K562 (cell line): ENCODE data around the gene AGAP3. TPM values are rescaled to one million over a fixed set of nuclear protein-coding genes. Genes with fewer than 3 reads are reported as not detected.

Experiments used
- CAMTA2 ChIP-seq: fragments of 250-450 bp; sonication (Bioruptor Pico); conservative IDR thresholded peaks from 2 replicates; pipeline ENCODE4 v1.5.1; 2022
- CCNT2 ChIP-seq: IDR thresholded peaks from 2 replicates; pipeline ENCODE4 v1.6.1; 2011; ENCODE audit warnings: borderline replicate concordance, low read depth, mild to moderate bottlenecking, moderate library complexity, mixed read lengths, low read length; ENCODE audit not compliant: insufficient read length; ENCODE audit errors: extremely low read depth
- CUX1 ChIP-seq: fragments of 200-800 bp; sonication (Bioruptor generic); IDR thresholded peaks from 2 replicates; pipeline ENCODE4 v1.6.1; 2016; ENCODE audit warnings: missing genetic modification characterization, missing compliant biosample characterization
- DPF2 ChIP-seq: fragments of 450-650 bp; IDR thresholded peaks from 2 replicates; pipeline ENCODE4 v1.6.1; 2016
- HDAC2 ChIP-seq: fragments of 450-650 bp; IDR thresholded peaks from 2 replicates; pipeline ENCODE4 v1.6.1; 2016; ENCODE audit warnings: mild to moderate bottlenecking
- KDM4B ChIP-seq, 2 experiments: fragments of 450-650 bp in 1 of 2; sonication (generic) in 1 of 2; IDR thresholded peaks; 2 replicates each; pipeline ENCODE4 v1.6.1; 2016 to 2017; ENCODE audit warnings: borderline replicate concordance in 2 of 2, antibody characterized with exemption in 1 of 2, low read depth in 1 of 2, mild to moderate bottlenecking in 1 of 2
- KLF1 ChIP-seq: fragments of 450-650 bp; IDR thresholded peaks from 2 replicates; pipeline ENCODE4 v1.6.1; 2016; ENCODE audit warnings: missing genetic modification characterization, missing compliant biosample characterization
- MCM5 ChIP-seq: fragments of 450-650 bp; IDR thresholded peaks from 2 replicates; pipeline ENCODE4 v1.6.1; 2016; ENCODE audit warnings: low read depth
- MYNN ChIP-seq, 2 experiments: sonication (generic); formaldehyde crosslinking in 1 of 2; IDR thresholded peaks; 2 replicates each; pipeline versions ENCODE4 v1.5.0 to v1.6.1; 2016 to 2020; ENCODE audit warnings: antibody characterized with exemption in 1 of 2, missing genetic modification reagents in 1 of 2
- NR0B1 ChIP-seq: fragments of 450-650 bp; IDR thresholded peaks from one replicate; pipeline ENCODE4 v1.6.1; 2018; ENCODE audit warnings: mild to moderate bottlenecking, moderate library complexity; ENCODE audit not compliant: partially characterized antibody
- PHB2 ChIP-seq: fragments of 450-650 bp; IDR thresholded peaks from 2 replicates; pipeline ENCODE4 v1.6.1; 2017; ENCODE audit warnings: low read depth
- SAP30 ChIP-seq: fragments of 200-600 bp; sonication (generic); IDR thresholded peaks from 2 replicates; pipeline ENCODE4 v1.6.1; 2012; ENCODE audit warnings: borderline replicate concordance, low read depth, mild to moderate bottlenecking, moderate library complexity, low read length, control low read depth, inconsistent platforms; ENCODE audit not compliant: insufficient read depth, poor library complexity, severe bottlenecking
- STAT5A ChIP-seq: IDR thresholded peaks from 2 replicates; pipeline ENCODE4 v1.6.1; 2012; ENCODE audit warnings: low read length, inconsistent platforms, borderline replicate concordance
- TEAD4 ChIP-seq, 2 experiments: sonication (generic) in 1 of 2; formaldehyde crosslinking in 1 of 2; IDR thresholded peaks; 2 replicates each; pipeline versions ENCODE4 v1.6.1 to v1.8.0; 2012 to 2022; ENCODE audit warnings: borderline replicate concordance in 1 of 2, inconsistent platforms in 1 of 2, low read length in 1 of 2, mild to moderate bottlenecking in 1 of 2, missing genetic modification reagents in 1 of 2
- TGIF2 ChIP-seq: sonication (generic); formaldehyde crosslinking; IDR thresholded peaks from 2 replicates; pipeline ENCODE4 v1.8.1; 2022; ENCODE audit warnings: mild to moderate bottlenecking, missing genetic modification reagents, moderate library complexity
- WHSC1 ChIP-seq: IDR thresholded peaks from one replicate; pipeline ENCODE4 v1.6.1; 2012; ENCODE audit warnings: low read length, control low read depth, inconsistent platforms
- XRCC5 ChIP-seq: fragments of 200-400 bp; formaldehyde crosslinking; IDR thresholded peaks from 2 replicates; pipeline ENCODE4 v1.6.1; 2017; ENCODE audit warnings: low read depth, mild to moderate bottlenecking, low read length
- ZNF140 ChIP-seq: fragments of 250-450 bp; sonication (Bioruptor Pico); IDR thresholded peaks from 2 replicates; pipeline ENCODE4 v1.8.0; 2021; ENCODE audit warnings: moderate library complexity, mild to moderate bottlenecking, inconsistent platforms
- ZNF239 ChIP-seq: fragments of 250-450 bp; sonication (Bioruptor Pico); IDR thresholded peaks from 2 replicates; pipeline ENCODE4 v1.4.0; 2020; ENCODE audit warnings: mild to moderate bottlenecking
- ZNF277 ChIP-seq: fragments of 250-450 bp; sonication (Bioruptor Pico); IDR thresholded peaks from 2 replicates; pipeline ENCODE4 v1.8.0; 2022; ENCODE audit warnings: inconsistent platforms, mild to moderate bottlenecking, moderate library complexity, borderline replicate concordance
- polyA plus RNA-seq, 8 experiments: library from polyadenylated mRNA; depleted of rRNA in 4 of 8; stranded (reverse) in 5 of 8; unstranded in 3 of 8; fragments of >200 nt; fragmentation: Nextera tagmentation in 2 of 8; fragmentation: Illumina TruSeq in 1 of 8; extraction: Ambion mirVana in 2 of 8; extraction: Trizol in 1 of 8; gene quantifications; 2 replicates each; pipeline versions ENCODE4 v1.2.1 to v1.2.3, GENCODE V29; 2011 to 2014; ENCODE audit warnings: inconsistent platforms in 1 of 8, missing spikeins in 1 of 8
- total RNA-seq, 7 experiments: library from RNA; depleted of rRNA in 6 of 7; stranded (reverse); fragments of >200 nt in 6 of 7; fragmentation: Illumina TruSeq in 2 of 7; extraction: Trizol in 2 of 7; gene quantifications; 2 replicates each; pipeline versions ENCODE4 v1.2.1 to v1.2.3, GENCODE V29; 2011 to 2021; ENCODE audit warnings: low replicate concordance in 1 of 7

AGAP3 gene
- total and polyA plus RNA-seq, 9 of the 15 experiments (the other 6 are each of a cell fraction or from before 2014, with no cell fraction given) = 3.4 to 208 (median 62.2) TPM

GRCh38 chr7:151059367-151060112, 26.7 kb upstream of the AGAP3 start, which contains the start of gene SLC4A2 (continued):
- TF ChIP-seq ZNF277 (CRISPR knock-in tag) (no peak), MCM5 (no peak), CCNT2 (peak; percentile 61), HDAC2 (peak; percentile 20; the same call in 1 of the 2 replicates), KLF1 (tag) (no peak), DPF2 (no peak), KDM4B (IDR thresholded peaks at IDR 0.05; ENCODE audit: borderline replicate concordance in 2 of 2, low read depth in 1 of 2) (peak in 1 of 2 experiments; percentile 70; a peak in 1 of 4 replicates), ZNF140 (no peak), TEAD4 (IDR thresholded peaks at IDR 0.05; ENCODE audit: low read length) (peak; percentile 22; the same call in 1 of the 2 replicates), TEAD4 (CRISPR knock-in tag; IDR thresholded peaks at IDR 0.05; ENCODE audit: borderline replicate concordance) (no peak), NR0B1 (no peak), TGIF2 (CRISPR knock-in tag) (no peak), WHSC1 (no peak), ZNF239 (no peak), PHB2 (no peak), SAP30 (peak; percentile 17), MYNN (IDR thresholded peaks at IDR 0.05) (0 out of 2 replicates have a peak, but pooled peaks have one; percentile 32), MYNN (CRISPR knock-in tag; IDR thresholded peaks at IDR 0.05) (no peak), XRCC5 (0 out of 2 replicates have a peak, but pooled peaks have one; percentile 2), CUX1 (CRISPR knock-in tag) (0 out of 2 replicates have a peak, but pooled peaks have one; percentile 68), CAMTA2 (CRISPR knock-in tag) (0 out of 2 replicates have a peak, but pooled peaks have one; percentile 31), STAT5A (no peak)
